ENCODE data around the gene CREBRF.
"Not testable (repeated sequence)": the region's sequence is repeated elsewhere in the genome, so short reads cannot be mapped to it uniquely, and the experiment has no call there.

CREBRF gene

GRCh38 chr5:173078878-173079277, 22.7 kb downstream of the CREBRF start:
- no peak for DNase-seq (ENCODE audit: low read depth)

GRCh38 chr5:173089581-173089980, 33.4 kb downstream of the CREBRF start:
- DNase-seq (ENCODE audit: low read depth), result no peak

GRCh38 chr5:173090639-173091038, 34.5 kb downstream of the CREBRF start:
- no peak for DNase-seq (ENCODE audit: low read depth)

- no peak for DNase-seq (ENCODE audit: low read depth)
Observed at GRCh38 chr5:173091981-173092380, 35.8 kb downstream of the CREBRF start.

GRCh38 chr5:173093606-173094005, 37.5 kb downstream of the CREBRF start:
- no peak for DNase-seq (ENCODE audit: low read depth)

GRCh38 chr5:173094012-173094661, 38.0 kb downstream of the CREBRF start:
- DNase-seq (ENCODE audit: low read depth), result no peak

GRCh38 chr5:173098787-173099186, 42.6 kb downstream of the CREBRF start:
- DNase-seq (ENCODE audit: low read depth), result no peak

GRCh38 chr5:173099461-173099860, 43.3 kb downstream of the CREBRF start:
- no peak for DNase-seq (ENCODE audit: low read depth)

GRCh38 chr5:173101245-173101644, 45.1 kb downstream of the CREBRF start:
- DNase-seq (ENCODE audit: low read depth), result no peak

GRCh38 chr5:173103411-173103810, 47.3 kb downstream of the CREBRF start:
- DNase-seq (ENCODE audit: low read depth), result no peak

- no peak for DNase-seq (ENCODE audit: low read depth)
Observed at GRCh38 chr5:173108914-173109313, 52.8 kb downstream of the CREBRF start.

GRCh38 chr5:173114536-173114935, 58.4 kb downstream of the CREBRF start:
- no peak for DNase-seq (ENCODE audit: low read depth)

- DNase-seq (ENCODE audit: low read depth), result no peak
Observed at GRCh38 chr5:173119719-173120118, 63.6 kb downstream of the CREBRF start.

GRCh38 chr5:173123416-173123815, 67.3 kb downstream of the CREBRF start:
- DNase-seq (ENCODE audit: low read depth), result no peak

- not testable (repeated sequence) for DNase-seq (ENCODE audit: low read depth)
Observed at GRCh38 chr5:173132166-173132565, 76.0 kb downstream of the CREBRF start.

- no peak for DNase-seq (ENCODE audit: low read depth)
Observed at GRCh38 chr5:173138707-173139106, 82.6 kb downstream of the CREBRF start.

- no peak for DNase-seq (ENCODE audit: low read depth)
Observed at GRCh38 chr5:173139631-173140030, 83.5 kb downstream of the CREBRF start.

- no peak for DNase-seq (ENCODE audit: low read depth)
Observed at GRCh38 chr5:173140769-173141168, 84.6 kb downstream of the CREBRF start.

GRCh38 chr5:173143567-173143966, 87.4 kb downstream of the CREBRF start:
- no peak for DNase-seq (ENCODE audit: low read depth)

- peak; percentile 97 for DNase-seq (ENCODE audit: low read depth)
Observed at GRCh38 chr5:173144200-173145176, 88.3 kb downstream of the CREBRF start, which contains the start of gene BNIP1. TSS of gene BNIP1 (plus strand) at chr5:173144531. CDS start at chr5:173144546, 15 bp downstream.

GRCh38 chr5:173148354-173148753, 92.2 kb downstream of the CREBRF start:
- DNase-seq (ENCODE audit: low read depth), result no peak

- no peak for DNase-seq (ENCODE audit: low read depth)
Observed at GRCh38 chr5:173152547-173152946, 96.4 kb downstream of the CREBRF start.

GRCh38 chr5:173153842-173154241, 97.7 kb downstream of the CREBRF start:
- DNase-seq (ENCODE audit: low read depth), result no peak

Measured in activated gamma-delta T cell treated with anti-CD3 and anti-CD28 coated beads, Interleukin-2, amount 50 U/mL, for 16 hours (primary cell).